ENCODE measurements around the gene STOML1. TPM values are rescaled to one million over a fixed set of nuclear protein-coding genes. Genes with fewer than 3 reads are reported as not detected.

The STOML1 gene
- total and polyA plus RNA-seq, 3 experiments from 2014 or later: 8.6 to 13.3 (median 13.2) TPM

GRCh38 chr15:73944161-73945129, 47.6 kb downstream of the STOML1 start:
- H3K27ac Mint-ChIP-seq: peak overlapping the region in 2 of 8 donors; percentile 32 to 44
- peaks cover 0 to 9% of the 10 kb centered on the region in 2 donors for H3K27me3 Mint-ChIP-seq
- H3K4me3 Mint-ChIP-seq: no peak overlapping the region
- Histone ChIP-seq H3K4me3 (ENCODE audit: low read length) (no peak overlapping the region), H3K4me1 (ENCODE audit: insufficient read depth, low read length) (peaks cover 20% of the 10 kb centered on the region), H3K36me3 (ENCODE audit: insufficient read depth, low read length) (no peaks in the 10 kb centered on the region), H3K27ac (ENCODE audit: low read depth, low read length) (no peak overlapping the region), H3K27me3 (ENCODE audit: insufficient read depth, low read length, poor library complexity, severe bottlenecking) (no peaks in the 10 kb centered on the region), H3K9me3 (ENCODE audit: low read length) (no peaks in the 10 kb centered on the region)
- H3K36me3 Mint-ChIP-seq: no peaks in the 10 kb centered on the region
- peaks cover 16 to 30% (median 18%) of the 10 kb centered on the region in 3 donors for H3K4me1 Mint-ChIP-seq
- CTCF ChIA-PET: no interaction called here
- H3K9me3 Mint-ChIP-seq: no peaks in the 10 kb centered on the region
- POLR2A ChIA-PET: no interaction called here
- no peak for DNase-seq

- no peaks in the 10 kb centered on the region for H3K36me3 Mint-ChIP-seq
- Histone ChIP-seq H3K9me3 (ENCODE audit: low read length) (no peaks in the 10 kb centered on the region), H3K27me3 (ENCODE audit: insufficient read depth, low read length, poor library complexity, severe bottlenecking) (no peaks in the 10 kb centered on the region), H3K27ac (ENCODE audit: low read depth, low read length) (peak overlapping the region; percentile 4), H3K4me3 (ENCODE audit: low read length) (no peak overlapping the region), H3K36me3 (ENCODE audit: insufficient read depth, low read length) (no peaks in the 10 kb centered on the region), H3K4me1 (ENCODE audit: insufficient read depth, low read length) (peaks cover 20% of the 10 kb centered on the region)
- H3K4me1 Mint-ChIP-seq: peaks cover 16 to 33% (median 18%) of the 10 kb centered on the region in 3 donors
- no peak for DNase-seq
- peaks cover 0 to 3% of the 10 kb centered on the region in 2 donors for H3K27me3 Mint-ChIP-seq
- H3K9me3 Mint-ChIP-seq: no peaks in the 10 kb centered on the region
- H3K27ac Mint-ChIP-seq: peak overlapping the region in 5 of 8 donors; percentile 68 to 86 (median 71)
- ChIA-PET CTCF (interaction anchor here (0.8 to 1.3 kb wide), 3 partner anchors 8 to 22 kb away, joined by 3 to 5 read pairs (median 3); no protein-coding TSS in a partner anchor), POLR2A (no interaction called here)
- peak overlapping the region in 1 of 7 donors; percentile 33 for H3K4me3 Mint-ChIP-seq
These were observed 49.3 kb downstream of the STOML1 start for GRCh38 chr15:73942751-73943270.

DNA sequence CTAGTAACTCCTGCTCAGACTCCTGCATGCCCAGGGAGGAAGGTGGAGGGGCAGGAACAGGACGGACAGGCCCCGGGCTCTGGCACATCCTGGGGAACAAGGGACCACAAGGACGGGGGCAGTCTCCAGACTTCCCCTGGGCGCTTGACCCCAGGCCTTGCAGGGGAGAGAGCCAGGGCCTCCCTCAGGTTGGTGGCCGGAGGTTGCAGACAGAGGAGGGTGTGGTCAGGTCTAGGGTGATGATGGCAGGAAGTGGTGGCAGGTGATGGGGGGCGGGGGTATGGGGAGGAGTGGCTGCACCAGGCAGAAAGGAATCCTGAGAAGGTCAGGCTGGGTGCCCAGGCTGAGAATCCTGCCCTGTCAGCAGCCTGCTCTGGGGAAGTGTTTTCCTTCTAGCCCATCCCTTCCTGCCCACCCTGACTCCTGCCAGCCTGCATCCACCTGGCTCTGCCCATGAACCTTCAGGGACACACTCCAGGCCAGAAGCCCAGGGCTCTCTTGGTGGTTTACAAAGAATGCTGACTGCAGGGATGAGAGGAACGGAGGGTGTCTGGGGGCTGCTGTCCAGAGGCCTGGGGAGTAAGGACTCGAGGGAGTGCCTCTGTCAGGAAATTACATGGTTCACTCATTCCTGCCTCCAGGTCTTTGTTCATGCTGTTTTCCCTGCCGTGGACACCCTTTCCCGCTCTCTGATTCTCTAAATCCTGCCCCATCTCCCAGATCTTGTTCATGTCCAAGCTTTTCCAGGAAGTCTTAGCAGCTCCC, 50.0 kb downstream of the STOML1 start:
- peaks cover 16 to 33% (median 18%) of the 10 kb centered on the region in 3 donors for H3K4me1 Mint-ChIP-seq
- H3K27ac ChIP-seq (ENCODE audit: low read depth, low read length): peak overlapping the region; percentile 4
- H3K27ac Mint-ChIP-seq: peak overlapping the region in 7 of 8 donors; percentile 21 to 86 (median 68)
- no peaks in the 10 kb centered on the region for H3K36me3 Mint-ChIP-seq
- H3K9me3 ChIP-seq (ENCODE audit: low read length): no peaks in the 10 kb centered on the region
- H3K27me3 ChIP-seq (ENCODE audit: insufficient read depth, low read length, poor library complexity, severe bottlenecking): no peaks in the 10 kb centered on the region
- H3K4me1 ChIP-seq (ENCODE audit: insufficient read depth, low read length): peaks cover 20% of the 10 kb centered on the region
- H3K4me3 Mint-ChIP-seq: peak overlapping the region in 4 of 7 donors; percentile 15 to 33 (median 17)
- H3K27me3 Mint-ChIP-seq: peaks cover 0 to 3% of the 10 kb centered on the region in 2 donors
- H3K4me3 ChIP-seq (ENCODE audit: low read length): no peak overlapping the region
- ChIA-PET CTCF (interaction anchor here (0.8 to 1.3 kb wide), 3 partner anchors 9 to 22 kb away, joined by 3 to 5 read pairs (median 3); no protein-coding TSS in a partner anchor), POLR2A (no interaction called here)
- peak in 1 of 5 donors; percentile 56 for DNase-seq
- H3K36me3 ChIP-seq (ENCODE audit: insufficient read depth, low read length): no peaks in the 10 kb centered on the region
- H3K9me3 Mint-ChIP-seq: no peaks in the 10 kb centered on the region

DNA sequence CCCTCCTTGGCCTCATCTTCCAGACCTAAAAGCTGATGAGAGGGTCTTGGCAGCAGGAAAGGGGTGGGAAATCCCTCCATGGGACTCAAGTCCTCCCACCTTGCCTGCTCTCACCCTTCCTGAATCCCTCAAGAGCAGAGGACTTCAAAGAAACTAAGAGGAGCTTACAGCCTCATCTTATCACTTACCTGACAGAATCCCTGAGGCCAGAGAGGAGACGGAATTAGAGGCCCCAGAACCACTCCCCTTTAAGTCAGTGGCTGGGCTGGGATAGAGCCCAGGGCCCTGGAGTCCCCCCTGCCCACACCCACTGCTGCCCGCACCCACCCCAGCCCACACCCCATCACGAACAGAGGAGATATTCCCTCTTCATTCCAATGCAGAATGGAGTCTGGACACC, 50.6 kb downstream of the STOML1 start:
- H3K27me3 ChIP-seq (ENCODE audit: insufficient read depth, low read length, poor library complexity, severe bottlenecking): no peaks in the 10 kb centered on the region
- Mint-ChIP-seq H3K36me3 (no peaks in the 10 kb centered on the region), H3K27ac (peak overlapping the region in 5 of 8 donors; percentile 50 to 86 (median 66)), H3K4me1 (peaks cover 16 to 33% (median 18%) of the 10 kb centered on the region in 3 donors), H3K27me3 (no peaks in the 10 kb centered on the region), H3K9me3 (no peaks in the 10 kb centered on the region), H3K4me3 (peak overlapping the region in 4 of 7 donors; percentile 15 to 20 (median 17))
- no peak overlapping the region for H3K27ac ChIP-seq (ENCODE audit: low read depth, low read length)
- H3K36me3 ChIP-seq (ENCODE audit: insufficient read depth, low read length): no peaks in the 10 kb centered on the region
- no peak overlapping the region for H3K4me3 ChIP-seq (ENCODE audit: low read length)
- no peak for DNase-seq
- peaks cover 20% of the 10 kb centered on the region for H3K4me1 ChIP-seq (ENCODE audit: insufficient read depth, low read length)
- no peaks in the 10 kb centered on the region for H3K9me3 ChIP-seq (ENCODE audit: low read length)
- CTCF ChIA-PET: interaction anchor here (0.9 to 1.2 kb wide), 3 partner anchors 8 to 31 kb away, joined by 3 to 5 read pairs (median 3); no protein-coding TSS in a partner anchor
- POLR2A ChIA-PET: no interaction called here

GRCh38 chr15:73941044-73941443, 51.1 kb downstream of the STOML1 start:
- no peak for DNase-seq
- POLR2A ChIA-PET: no interaction called here
- Histone ChIP-seq H3K4me3 (ENCODE audit: low read length) (no peak overlapping the region), H3K9me3 (ENCODE audit: low read length) (no peaks in the 10 kb centered on the region), H3K27me3 (ENCODE audit: insufficient read depth, low read length, poor library complexity, severe bottlenecking) (no peaks in the 10 kb centered on the region), H3K27ac (ENCODE audit: low read depth, low read length) (no peak overlapping the region), H3K36me3 (ENCODE audit: insufficient read depth, low read length) (no peaks in the 10 kb centered on the region), H3K4me1 (ENCODE audit: insufficient read depth, low read length) (peaks cover 20% of the 10 kb centered on the region)
- peaks cover 16 to 33% (median 18%) of the 10 kb centered on the region in 3 donors for H3K4me1 Mint-ChIP-seq
- H3K4me3 Mint-ChIP-seq: no peak overlapping the region
- no peaks in the 10 kb centered on the region for H3K27me3 Mint-ChIP-seq
- peak overlapping the region in 1 of 8 donors; percentile 53 for H3K27ac Mint-ChIP-seq
- H3K36me3 Mint-ChIP-seq: no peaks in the 10 kb centered on the region
- no peaks in the 10 kb centered on the region for H3K9me3 Mint-ChIP-seq
- CTCF ChIA-PET: interaction anchor here (0.9 to 1.2 kb wide), 3 partner anchors 9 to 32 kb away, joined by 3 to 5 read pairs (median 3); no protein-coding TSS in a partner anchor

DNA sequence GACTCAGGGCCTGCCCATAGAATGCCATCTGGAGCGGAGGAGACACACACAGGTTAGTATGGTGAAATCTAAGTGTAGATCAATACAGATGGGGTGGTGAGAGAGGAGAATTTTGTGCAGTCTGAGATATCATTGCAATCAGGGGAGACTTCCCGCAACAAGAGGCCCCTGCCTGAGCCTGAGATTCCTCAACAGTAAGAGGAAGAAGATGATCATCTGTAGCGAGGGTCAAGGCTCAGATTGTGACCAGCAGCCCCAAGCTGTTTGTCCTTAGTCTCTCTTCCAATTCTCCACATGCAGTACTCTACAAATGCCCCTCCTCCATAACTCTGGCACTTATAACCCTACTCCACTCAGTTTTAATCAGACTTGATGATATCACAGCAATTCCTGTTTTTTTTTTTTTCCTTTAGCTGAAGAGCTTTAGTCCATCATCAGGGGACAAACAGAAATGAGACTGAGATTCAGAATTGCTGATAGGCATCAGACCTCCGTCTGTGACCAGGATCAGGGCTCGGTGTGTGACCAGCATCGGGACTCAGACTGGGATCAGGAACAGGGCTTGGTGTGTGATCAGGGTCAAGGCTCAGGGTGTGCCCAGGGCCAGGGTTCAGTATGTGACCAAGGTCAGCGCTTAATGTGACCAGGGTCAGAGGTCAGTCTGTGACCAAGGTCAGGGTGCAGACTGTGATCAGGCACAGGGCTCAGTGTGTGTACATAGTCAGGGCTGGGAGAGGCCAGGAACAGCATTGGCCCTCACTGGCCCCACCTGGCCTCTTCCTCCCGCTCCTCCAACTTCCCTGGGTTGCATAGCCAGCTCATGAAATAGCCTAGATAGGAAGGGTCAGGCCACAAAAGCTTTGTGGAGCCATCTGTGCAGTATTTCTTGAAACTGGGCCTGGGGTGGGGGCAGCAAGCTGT, 51.8 kb downstream of the STOML1 start:
- ChIA-PET CTCF (interaction anchor here (0.9 to 2.1 kb wide), 5 partner anchors 10 to 33 kb away, joined by 3 to 7 read pairs (median 3); no protein-coding TSS in a partner anchor), POLR2A (interaction anchor here (0.6 kb wide), 1 partner anchor 19 kb away, joined by 4 read pairs; no protein-coding TSS in a partner anchor)
- Histone ChIP-seq H3K4me1 (ENCODE audit: insufficient read depth, low read length) (peaks cover 20% of the 10 kb centered on the region), H3K9me3 (ENCODE audit: low read length) (no peaks in the 10 kb centered on the region), H3K27ac (ENCODE audit: low read depth, low read length) (no peak overlapping the region), H3K27me3 (ENCODE audit: insufficient read depth, low read length, poor library complexity, severe bottlenecking) (no peaks in the 10 kb centered on the region), H3K4me3 (ENCODE audit: low read length) (no peak overlapping the region), H3K36me3 (ENCODE audit: insufficient read depth, low read length) (no peaks in the 10 kb centered on the region)
- H3K36me3 Mint-ChIP-seq: no peaks in the 10 kb centered on the region
- no peak for DNase-seq
- H3K27ac Mint-ChIP-seq: peak overlapping the region; percentile 32 to 94 (median 62)
- no peaks in the 10 kb centered on the region for H3K27me3 Mint-ChIP-seq
- peaks cover 16 to 33% (median 18%) of the 10 kb centered on the region in 3 donors for H3K4me1 Mint-ChIP-seq
- no peak overlapping the region for H3K4me3 Mint-ChIP-seq
- no peaks in the 10 kb centered on the region for H3K9me3 Mint-ChIP-seq

- CTCF ChIA-PET: interaction anchor here (1.2 to 2.1 kb wide), 3 partner anchors 10 to 20 kb away, joined by 3 to 7 read pairs (median 4); no protein-coding TSS in a partner anchor
- H3K9me3 ChIP-seq (ENCODE audit: low read length): no peaks in the 10 kb centered on the region
- Mint-ChIP-seq H3K4me3 (no peak overlapping the region), H3K9me3 (no peaks in the 10 kb centered on the region), H3K36me3 (no peaks in the 10 kb centered on the region), H3K27ac (peak overlapping the region in 4 of 8 donors; percentile 45 to 85 (median 66)), H3K27me3 (no peaks in the 10 kb centered on the region), H3K4me1 (peaks cover 16 to 39% (median 18%) of the 10 kb centered on the region in 3 donors)
- H3K4me1 ChIP-seq (ENCODE audit: insufficient read depth, low read length): peaks cover 20% of the 10 kb centered on the region
- no peaks in the 10 kb centered on the region for H3K36me3 ChIP-seq (ENCODE audit: insufficient read depth, low read length)
- POLR2A ChIA-PET: no interaction called here
- no peaks in the 10 kb centered on the region for H3K27me3 ChIP-seq (ENCODE audit: insufficient read depth, low read length, poor library complexity, severe bottlenecking)
- H3K4me3 ChIP-seq (ENCODE audit: low read length): no peak overlapping the region
- H3K27ac ChIP-seq (ENCODE audit: low read depth, low read length): no peak overlapping the region
- no peak for DNase-seq
These were observed 53.0 kb downstream of the STOML1 start for GRCh38 chr15:73939138-73939537.
